Endothelial cell of umbilical vein (primary cell): ENCODE data around the gene SLC23A2.

Experiments used
- CTCF ChIP-seq, 2 donors: IDR thresholded peaks; 1 replicate in 1 of 2; 2 replicates in 1 of 2; pipeline ENCODE4 v1.5.1; 2011; ENCODE audit warnings: low read length in 2 of 2, mild to moderate bottlenecking in 2 of 2, moderate library complexity in 2 of 2, control low read depth in 1 of 2, inconsistent platforms in 1 of 2, low read depth in 1 of 2; ENCODE audit not compliant: insufficient read depth in 1 of 2; ENCODE audit errors: extremely low read depth in 1 of 2
- EZH2 ChIP-seq: IDR thresholded peaks from 2 replicates; pipeline ENCODE4 v1.6.1; 2012; ENCODE audit warnings: borderline replicate concordance, low read depth, mild to moderate bottlenecking, moderate library complexity, low read length, inconsistent platforms; ENCODE audit not compliant: severe bottlenecking
- MAX ChIP-seq: IDR thresholded peaks from 2 replicates; pipeline ENCODE4 v1.6.1; 2011; ENCODE audit not compliant: insufficient read depth, insufficient read length
- POLR2A ChIP-seq: IDR thresholded peaks from 2 replicates; pipeline ENCODE4 v1.6.1; 2012; ENCODE audit warnings: low read depth, mild to moderate bottlenecking, control low read depth, low read length

DNA sequence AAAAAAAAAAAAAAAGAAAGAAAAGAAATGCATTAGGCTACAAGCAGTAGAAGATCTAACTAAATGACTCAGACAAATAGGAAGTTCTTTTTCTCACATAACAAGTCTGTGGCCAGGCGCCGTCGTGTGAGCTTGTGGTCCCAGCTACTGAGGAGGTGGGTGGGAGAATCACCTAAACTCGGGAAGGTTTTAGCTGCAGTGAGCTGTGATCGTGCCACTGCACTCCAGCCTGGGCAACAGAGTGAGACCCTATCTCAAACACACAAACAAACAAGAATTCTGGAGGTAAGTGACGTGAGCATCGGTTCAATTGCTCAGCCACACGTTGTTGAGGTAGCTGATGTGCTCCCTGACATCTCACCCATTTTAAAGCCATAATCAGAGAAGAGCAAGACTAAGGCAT is 37.9 kb upstream of the SLC23A2 start:
- TF ChIP-seq CTCF (IDR thresholded peaks at IDR 0.05; ENCODE audit: extremely low read depth in 1 of 2, insufficient read depth in 1 of 2, low read depth in 1 of 2, low read length in 2 of 2) (no peak), MAX (no peak), POLR2A (no peak), EZH2 (no peak)
